GM03348 (cell line): ENCODE results near the gene FBXW9.
"Not testable (repeated sequence)": the region's sequence is repeated elsewhere in the genome, so short reads cannot be mapped to it uniquely, and the experiment has no call there.

Experiments used
- DNase-seq: peaks from one replicate; pipeline ENCODE4 v3.0.0; 2012; ENCODE audit warnings: low spot score

FBXW9 gene

DNA sequence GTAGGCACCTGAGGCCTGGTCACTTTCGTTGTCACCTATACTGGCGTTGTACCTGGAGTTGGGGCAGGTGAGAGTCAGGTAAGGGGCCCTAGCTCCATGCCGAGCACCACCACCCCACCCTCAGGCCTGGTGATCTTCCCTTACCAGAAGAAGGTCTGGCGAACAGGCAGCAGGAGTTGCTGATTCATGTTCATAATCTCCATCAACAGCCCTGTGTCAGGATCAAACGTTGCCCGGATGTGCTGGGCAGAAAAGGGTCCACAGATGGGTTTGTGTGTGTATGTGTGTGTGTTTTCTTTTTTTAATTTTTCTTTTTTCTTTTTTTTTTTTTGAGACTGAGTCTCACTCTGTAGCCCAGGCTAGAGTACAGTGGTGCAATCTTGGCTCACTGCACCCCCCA is 44.2 kb downstream of the FBXW9 start:
- no peak for DNase-seq

DNA sequence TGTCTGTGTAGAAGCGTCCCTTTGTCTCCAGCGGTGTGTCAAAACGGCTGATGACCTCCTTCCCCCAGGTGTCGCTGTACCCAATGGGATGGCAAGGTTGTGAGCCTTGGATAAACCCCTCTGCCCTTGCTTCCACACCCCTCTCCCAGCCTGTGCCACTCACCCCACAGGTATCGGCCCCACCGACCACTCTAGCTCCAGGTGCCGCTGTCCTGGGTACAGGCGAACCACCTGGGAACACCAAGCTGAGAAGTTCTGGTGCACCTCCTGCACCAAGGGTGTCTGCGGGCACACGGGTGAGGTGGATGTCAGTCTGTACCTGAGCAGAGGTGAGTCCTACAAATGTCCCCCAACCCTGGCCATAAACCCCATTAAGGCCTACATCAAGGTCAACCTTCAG is 46.5 kb downstream of the FBXW9 start:
- no peak for DNase-seq

DNA sequence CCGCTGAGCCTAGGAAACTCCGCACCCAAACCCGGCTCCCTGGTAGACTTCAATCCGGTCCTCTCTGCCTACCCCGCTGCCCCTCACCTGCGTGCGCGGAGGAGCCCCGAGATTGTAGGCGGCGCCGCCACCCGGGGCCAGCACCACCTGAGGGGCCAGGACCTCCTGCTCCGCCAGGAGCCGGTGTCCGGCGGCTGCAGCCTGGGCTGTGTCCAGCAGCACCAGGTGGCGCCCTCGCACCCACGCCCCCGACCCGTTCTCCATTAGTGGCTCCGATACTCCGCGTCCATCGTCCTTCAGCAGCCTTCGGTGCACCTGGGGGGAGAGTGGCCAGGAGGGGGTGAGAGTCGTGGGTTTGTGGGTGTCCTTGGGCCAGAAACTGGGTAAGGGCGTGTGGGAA is 48.3 kb downstream of the FBXW9 start:
- DNase-seq, result peak; percentile 19

DNA sequence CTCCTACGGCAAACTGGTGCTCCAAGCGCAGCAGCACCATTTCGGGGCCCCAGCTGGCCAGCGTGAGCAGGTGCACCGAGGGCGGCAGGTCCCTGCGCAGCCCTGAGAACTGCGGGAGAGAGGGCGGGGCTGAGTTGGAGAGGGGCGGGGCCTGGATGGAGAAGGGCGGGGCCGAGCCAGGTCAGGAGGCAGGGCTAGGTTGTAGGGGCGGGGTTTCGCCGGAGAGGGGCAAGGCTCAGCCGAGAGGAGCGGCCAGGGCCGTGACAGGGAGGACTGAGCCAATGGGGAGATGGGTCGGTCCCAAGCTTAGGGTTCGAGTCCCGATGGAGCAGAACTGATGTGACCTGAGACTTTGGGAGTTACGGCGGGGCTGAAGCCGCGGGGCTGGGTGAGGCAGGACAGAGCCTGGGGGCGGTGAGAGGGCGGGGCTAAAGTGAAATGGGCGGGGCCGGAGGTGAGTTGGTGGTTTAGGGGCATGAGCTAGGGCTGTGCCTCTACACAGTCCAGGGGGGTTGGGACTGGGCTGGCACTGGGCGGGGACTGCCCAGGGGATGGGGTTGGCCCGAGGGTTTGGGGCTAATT is 48.9 kb downstream of the FBXW9 start:
- peak; percentile 84 for DNase-seq

DNA sequence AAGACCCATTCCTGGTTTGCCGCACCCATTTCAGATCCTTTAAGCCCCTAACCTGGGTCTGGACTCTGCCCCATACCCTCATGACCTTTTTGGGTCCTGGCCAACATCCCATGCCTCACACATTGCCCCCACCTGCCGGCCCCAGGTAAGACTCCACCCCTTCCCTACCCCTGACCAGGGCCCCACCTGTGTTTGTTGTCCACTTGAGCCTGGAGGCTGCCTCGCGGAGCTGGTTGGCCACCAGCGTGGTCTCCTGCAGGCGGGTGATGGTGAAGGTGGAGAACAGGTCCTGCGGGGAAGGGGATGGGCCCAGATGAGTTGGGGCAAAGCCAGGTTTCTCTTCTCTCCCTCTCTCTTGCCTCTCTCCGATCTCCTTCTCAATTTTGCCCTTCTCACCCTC is 49.4 kb downstream of the FBXW9 start:
- DNase-seq, result peak; percentile 2

DNA sequence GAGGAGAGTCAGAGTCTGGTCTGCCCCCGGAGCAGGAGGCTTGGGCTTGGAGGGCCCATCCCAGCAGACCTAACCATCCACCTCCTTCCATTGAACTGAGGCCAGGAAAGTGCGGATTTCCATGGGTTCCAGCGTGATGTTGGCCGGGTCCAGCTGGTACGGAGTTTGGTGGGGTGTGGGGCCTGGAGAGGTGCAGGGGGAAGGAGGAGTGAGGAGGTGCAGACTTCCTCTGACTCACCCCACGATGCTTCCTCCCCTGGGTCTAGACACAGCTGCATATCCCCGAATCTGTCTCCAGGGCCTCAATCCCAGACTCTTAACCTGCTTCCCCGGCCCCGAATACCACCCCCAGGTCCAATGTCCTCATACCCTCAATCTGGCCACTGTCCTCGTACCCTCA is 49.9 kb downstream of the FBXW9 start:
- DNase-seq, result peak; percentile 16

DNA sequence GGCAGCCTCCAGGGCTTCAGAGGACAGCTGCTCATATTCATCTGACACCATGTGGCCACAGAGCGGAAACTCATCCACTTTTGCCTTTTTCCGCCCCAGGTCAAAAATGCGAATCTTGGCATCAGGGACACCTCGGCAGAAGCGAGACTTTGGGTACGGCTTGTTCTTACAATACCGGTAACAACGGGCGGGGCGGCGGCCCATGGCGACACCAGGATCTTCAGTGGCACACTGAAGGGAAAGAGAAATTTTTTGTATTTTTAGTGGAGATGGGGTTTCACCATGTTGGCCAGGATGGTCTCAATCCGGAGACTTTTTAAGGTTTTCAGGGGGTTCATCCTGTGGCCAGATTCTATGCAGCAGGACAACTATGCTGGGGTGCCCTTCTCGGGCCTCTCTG is 52.7 kb downstream of the FBXW9 start:
- not testable (repeated sequence) for DNase-seq

DNA sequence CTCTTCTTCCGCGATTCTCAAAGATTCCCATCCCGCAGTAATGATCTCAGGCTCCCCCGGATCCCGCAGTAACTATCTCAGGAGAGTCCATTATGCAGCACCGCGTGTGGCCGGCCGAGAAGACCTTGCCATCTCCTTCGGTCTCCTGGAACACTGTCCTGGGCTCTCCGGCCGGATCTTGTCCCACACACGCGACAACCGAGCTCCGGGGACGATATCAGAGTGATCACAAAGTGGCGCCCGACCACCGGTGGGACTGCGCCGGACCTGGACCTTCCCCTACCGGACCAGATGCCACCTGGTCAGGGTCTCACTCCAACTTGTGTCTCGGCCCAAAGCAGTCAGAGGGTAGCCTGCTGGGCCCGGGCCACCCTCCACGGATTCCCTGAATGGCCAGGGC is 53.9 kb downstream of the FBXW9 start:
- no peak for DNase-seq

DNA sequence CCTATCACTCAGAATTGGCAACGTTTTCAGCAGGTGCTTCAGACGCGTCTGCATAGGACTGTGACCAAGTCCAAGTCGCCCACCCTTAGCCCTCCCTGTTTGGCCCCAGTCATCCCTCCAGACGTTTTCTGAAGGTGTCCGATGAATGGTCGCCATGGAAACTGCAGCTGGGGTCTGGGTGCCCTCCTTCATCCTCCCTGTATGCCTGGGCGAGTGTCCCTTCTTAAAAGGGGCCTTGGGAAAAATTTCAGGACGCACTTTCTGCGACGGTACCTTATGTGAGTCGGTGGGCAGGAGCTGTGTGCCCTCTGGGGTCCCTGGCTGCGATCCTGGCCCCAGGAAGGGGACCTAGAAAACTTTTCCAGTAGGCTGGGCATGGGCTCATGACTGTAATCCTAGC is 55.0 kb downstream of the FBXW9 start:
- no peak for DNase-seq

DNA sequence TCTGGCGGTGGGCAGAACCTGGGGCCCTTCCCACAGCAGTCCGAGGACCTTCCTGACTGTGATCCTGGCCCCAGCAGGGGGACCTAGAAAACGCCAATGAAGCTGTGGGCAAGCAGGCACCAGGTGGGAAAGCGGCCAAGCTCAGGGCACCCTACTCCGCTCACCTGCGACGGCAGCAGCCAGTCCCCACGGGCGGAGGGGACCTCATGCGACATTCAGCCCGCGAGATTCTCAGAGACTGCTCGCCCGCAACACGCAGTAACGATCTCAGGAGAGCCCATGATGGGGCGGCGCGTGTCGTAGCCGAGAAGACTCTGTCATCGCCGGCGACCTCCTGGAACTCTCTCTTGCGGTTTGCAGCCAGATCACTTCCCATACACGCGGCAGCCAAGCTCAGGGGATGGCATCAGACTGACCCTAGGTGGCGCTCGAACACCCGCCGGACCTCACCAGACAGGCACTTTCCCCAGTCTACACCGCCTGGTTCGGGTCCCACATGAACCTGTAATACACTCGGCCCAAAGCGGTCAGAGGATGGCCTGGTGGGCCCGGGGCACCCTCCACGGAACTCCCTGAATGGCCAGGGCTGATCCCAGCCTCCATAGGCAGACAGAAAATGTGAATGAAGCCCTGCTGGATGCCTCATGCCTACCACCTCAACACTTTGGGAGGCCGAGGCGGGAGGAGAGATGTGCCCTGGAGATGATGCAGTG is 56.4 kb downstream of the FBXW9 start:
- DNase-seq, result peak; percentile 94
